A549 (cell line): Measurements from ENCODE around the gene KAT2B. TPM values are rescaled to one million over a fixed set of nuclear protein-coding genes. Genes with fewer than 3 reads are reported as not detected.

Experiments
- ATAC-seq, 2 experiments: fragments of 200-7000 bp in 1 of 2; fragments of >200 bp in 1 of 2; cut with Nextera tagmentation in 1 of 2; cut with Tn5 transposase in 1 of 2; 3 replicates each; pipeline versions ENCODE4 v1.8.0 to v1.9.1; 2018 to 2020; ENCODE audit warnings: mild to moderate bottlenecking in 1 of 2, moderate library complexity in 1 of 2
- CTCF ChIA-PET: fragments of 300-600 bp; sonication (Branson Sonifier 250); formaldehyde crosslinking; extraction: SDS; loops from one replicate; lab custom pipeline; 2021; ENCODE audit warnings: antibody characterized with exemption, inconsistent platforms; lab: Yijun Ruan, JAX
- POLR2A ChIA-PET: fragments of 350-600 bp; formaldehyde crosslinking; extraction: SDS; loops from one replicate; lab custom pipeline; 2021; ENCODE audit warnings: antibody characterized with exemption, inconsistent platforms; lab: Yijun Ruan, JAX
- DNase-seq, 2 experiments: peaks; one replicate each; pipeline versions ENCODE4 v3.0.0 to v3.0.0-alpha.2; 2011 to 2016; ENCODE audit warnings: low read depth in 1 of 2, low spot score in 1 of 2
- FAIRE-seq: peaks from 2 replicates; lab custom pipeline; 2011; peaks lifted over from hg19 to GRCh38; lab: Jason Lieb, UNC
- H3K27ac ChIP-seq, 2 experiments: fragments of >200 bp; sonication (Bioruptor Twin); formaldehyde crosslinking; 3 replicates each; pipeline ENCODE4 v1.5.1; 2016 to 2017
- H3K4me1 ChIP-seq: fragments of >200 bp; sonication (Bioruptor Twin); formaldehyde crosslinking; 3 replicates; pipeline ENCODE4 v1.6.1; 2016
- H3K4me2 ChIP-seq: fragments of >200 bp; sonication (Bioruptor Twin); formaldehyde crosslinking; 3 replicates; pipeline ENCODE4 v1.6.1; 2016
- H3K4me3 ChIP-seq: fragments of >200 bp; sonication (Bioruptor Twin); formaldehyde crosslinking; 3 replicates; pipeline ENCODE4 v1.5.1; 2016
- H3K9me3 ChIP-seq: fragments of >200 bp; sonication (Bioruptor Twin); formaldehyde crosslinking; 3 replicates; pipeline ENCODE4 v1.6.1; 2016
- BHLHE40 ChIP-seq: IDR thresholded peaks from 2 replicates; pipeline ENCODE4 v1.6.1; 2012; ENCODE audit warnings: low read depth, low read length, inconsistent platforms
- CEBPB ChIP-seq, 2 experiments: fragments of >200 bp in 1 of 2; sonication (Bioruptor Twin) in 1 of 2; formaldehyde crosslinking in 1 of 2; IDR thresholded peaks; 2 replicates each; pipeline ENCODE4 v1.6.1; 2012 to 2016
- CHD4 ChIP-seq: fragments of 200-600 bp; sonication (generic); IDR thresholded peaks from 2 replicates; pipeline ENCODE4 v1.6.1; 2016; ENCODE audit warnings: antibody characterized with exemption, mild to moderate bottlenecking, borderline replicate concordance
- EHF ChIP-seq: fragments of 250-450 bp; sonication (Bioruptor Pico); IDR thresholded peaks from 2 replicates; pipeline ENCODE4 v1.5.0; 2020; ENCODE audit warnings: mild to moderate bottlenecking
- EP300 ChIP-seq, 2 experiments: fragments of >200 bp; sonication (Bioruptor Twin); formaldehyde crosslinking; IDR thresholded peaks; 2 replicates in 1 of 2; 3 replicates in 1 of 2; pipeline ENCODE4 v1.6.1; 2016 to 2017
- FOSL2 ChIP-seq, 2 experiments: fragments of 450-650 bp in 1 of 2; fragments of >200 bp in 1 of 2; sonication (Bioruptor Twin) in 1 of 2; formaldehyde crosslinking; IDR thresholded peaks; 2 replicates each; pipeline versions ENCODE4 v1.5.0 to v1.6.1; 2016 to 2020; ENCODE audit warnings: mild to moderate bottlenecking in 1 of 2, moderate library complexity in 1 of 2
- FOXS1 ChIP-seq: fragments of 250-450 bp; sonication (Bioruptor Pico); IDR thresholded peaks from 2 replicates; pipeline ENCODE4 v1.5.0; 2020; ENCODE audit warnings: mild to moderate bottlenecking, moderate library complexity
- HOXB5 ChIP-seq: fragments of 250-450 bp; sonication (Bioruptor Pico); IDR thresholded peaks from 2 replicates; pipeline ENCODE4 v1.5.0; 2020; ENCODE audit warnings: mild to moderate bottlenecking, moderate library complexity
- JUN ChIP-seq, 2 experiments: fragments of >200 bp; sonication (Bioruptor Twin); formaldehyde crosslinking; IDR thresholded peaks; 2 replicates in 1 of 2; 3 replicates in 1 of 2; pipeline ENCODE4 v1.6.1; 2016 to 2017
- JUNB ChIP-seq: fragments of >200 bp; sonication (Bioruptor Twin); formaldehyde crosslinking; IDR thresholded peaks from 2 replicates; pipeline ENCODE4 v1.6.1; 2016
- KDM1A ChIP-seq: fragments of 200-600 bp; sonication (generic); IDR thresholded peaks from 2 replicates; pipeline ENCODE4 v1.6.1; 2016; ENCODE audit warnings: low read depth, mild to moderate bottlenecking
- KDM5A ChIP-seq: fragments of 200-600 bp; sonication (generic); IDR thresholded peaks from 2 replicates; pipeline ENCODE4 v1.6.1; 2016; ENCODE audit warnings: antibody characterized with exemption, mild to moderate bottlenecking
- MAZ ChIP-seq: fragments of 150-350 bp; IDR thresholded peaks from 2 replicates; pipeline ENCODE4 v1.6.1; 2014; ENCODE audit warnings: antibody characterized with exemption, low read depth, low read length, borderline replicate concordance
- POLR2A ChIP-seq: IDR thresholded peaks from 2 replicates; pipeline ENCODE4 v1.6.1; 2012; ENCODE audit warnings: mild to moderate bottlenecking, low read length
- RFX5 ChIP-seq: fragments of 450-650 bp; IDR thresholded peaks from 2 replicates; pipeline ENCODE4 v1.7.1; 2014; ENCODE audit warnings: antibody characterized with exemption, mild to moderate bottlenecking, moderate library complexity
- SMC3 ChIP-seq: fragments of >200 bp; sonication (Bioruptor Twin); formaldehyde crosslinking; IDR thresholded peaks from 3 replicates; pipeline ENCODE4 v1.6.1; 2018; ENCODE audit warnings: inconsistent platforms
- ZFP36 ChIP-seq: fragments of 450-650 bp; IDR thresholded peaks from 2 replicates; pipeline ENCODE4 v1.6.1; 2014; ENCODE audit warnings: borderline replicate concordance; ENCODE audit not compliant: partially characterized antibody
- ZSCAN20 ChIP-seq: fragments of 250-450 bp; sonication (Bioruptor Pico); IDR thresholded peaks from 2 replicates; pipeline ENCODE4 v1.8.0; 2022; ENCODE audit warnings: mild to moderate bottlenecking, moderate library complexity
- WGBS: methylation state at CpG from one replicate; pipeline ENCODE4 v1.1.6; 2017; ENCODE audit errors: missing lambda C conversion rate; 5-methylcytosine and 5-hydroxymethylcytosine counted together
- polyA plus RNA-seq, 4 experiments: library from polyadenylated mRNA; depleted of rRNA in 3 of 4; stranded (reverse); fragments of >200 nt; fragmentation: RNase III in 1 of 4; extraction: RNeasy Plus Mini Kit Qiagen cat#74134 plus additional on column Dnase treatment in 1 of 4; gene quantifications; 2 replicates in 3 of 4; 3 replicates in 1 of 4; pipeline ENCODE4 v1.2.3, GENCODE V29; 2011 to 2017
- TF ChIP-seq, protein P1 (sequence below): fragments of 250-450 bp; sonication (Bioruptor Pico); IDR thresholded peaks from 2 replicates; pipeline ENCODE4 v1.5.0; 2021; ENCODE audit warnings: mild to moderate bottlenecking, moderate library complexity, borderline replicate concordance
- TF ChIP-seq, protein P2 (sequence below): fragments of >200 bp; sonication (Bioruptor Twin); formaldehyde crosslinking; IDR thresholded peaks from 3 replicates; pipeline ENCODE4 v1.6.1; 2016
- TF ChIP-seq, protein P3 (sequence below): fragments of 250-450 bp; sonication (Bioruptor Pico); IDR thresholded peaks from 2 replicates; pipeline ENCODE4 v1.5.0; 2020; ENCODE audit warnings: low read depth, mild to moderate bottlenecking, moderate library complexity

Gene KAT2B
- polyA plus RNA-seq, 2 of the 4 experiments (the other 2 are of a cell fraction) = 7.2 to 11.9 TPM

DNA sequence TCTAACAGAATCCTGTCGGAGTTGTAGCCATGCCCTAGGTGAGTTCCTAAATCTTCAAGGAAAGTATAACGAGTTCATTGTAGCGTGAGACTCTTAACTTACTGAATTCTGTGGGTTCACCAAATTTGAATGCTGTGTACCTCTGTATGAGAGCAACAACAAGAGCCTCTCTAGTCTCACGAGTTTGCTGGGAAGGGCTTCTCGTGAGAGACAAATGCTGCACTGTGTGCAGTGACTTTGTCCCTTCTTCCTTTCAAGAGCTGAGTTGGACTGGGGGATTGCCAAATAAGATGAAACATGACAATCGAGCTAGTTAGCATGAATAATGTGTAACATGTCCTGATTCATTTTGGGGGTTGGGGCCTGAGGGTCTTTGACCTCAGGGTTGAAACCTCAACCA, 32.2 kb downstream of the KAT2B start (continued):
- TF ChIP-seq, protein P1, sequence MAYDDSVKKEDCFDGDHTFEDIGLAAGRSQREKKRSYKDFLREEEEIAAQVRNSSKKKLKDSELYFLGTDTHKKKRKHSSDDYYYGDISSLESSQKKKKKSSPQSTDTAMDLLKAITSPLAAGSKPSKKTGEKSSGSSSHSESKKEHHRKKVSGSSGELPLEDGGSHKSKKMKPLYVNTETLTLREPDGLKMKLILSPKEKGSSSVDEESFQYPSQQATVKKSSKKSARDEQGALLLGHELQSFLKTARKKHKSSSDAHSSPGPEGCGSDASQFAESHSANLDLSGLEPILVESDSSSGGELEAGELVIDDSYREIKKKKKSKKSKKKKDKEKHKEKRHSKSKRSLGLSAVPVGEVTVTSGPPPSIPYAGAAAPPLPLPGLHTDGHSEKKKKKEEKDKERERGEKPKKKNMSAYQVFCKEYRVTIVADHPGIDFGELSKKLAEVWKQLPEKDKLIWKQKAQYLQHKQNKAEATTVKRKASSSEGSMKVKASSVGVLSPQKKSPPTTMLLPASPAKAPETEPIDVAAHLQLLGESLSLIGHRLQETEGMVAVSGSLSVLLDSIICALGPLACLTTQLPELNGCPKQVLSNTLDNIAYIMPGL = no peak
- TF ChIP-seq KDM1A = no peak
- no peak for TF ChIP-seq FOSL2 (IDR thresholded peaks at IDR 0.05)
- TF ChIP-seq FOSL2 (CRISPR knock-in tag; IDR thresholded peaks at IDR 0.05) = no peak
- no peak for TF ChIP-seq POLR2A
- TF ChIP-seq ZSCAN20 = no peak
- TF ChIP-seq, all 56 proteins: peak for 0

DNA sequence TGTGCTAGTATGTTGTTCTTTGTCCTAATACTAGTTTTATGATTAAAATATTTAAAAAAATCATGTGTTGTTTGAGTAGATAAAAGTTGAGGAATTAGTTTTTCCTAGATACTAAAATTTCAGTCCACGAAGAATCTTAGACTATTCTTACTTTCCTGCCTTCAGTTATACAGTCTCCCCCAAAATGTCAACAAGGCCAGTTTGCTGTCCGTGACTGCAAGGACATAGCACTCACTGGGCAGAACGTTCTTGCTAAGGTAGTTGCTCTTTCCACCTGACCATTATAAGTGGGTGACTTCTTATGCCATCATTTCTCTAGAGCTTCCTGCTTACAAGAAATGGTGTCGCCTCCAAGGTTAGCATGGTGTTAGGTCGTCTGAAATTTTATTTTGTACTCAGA, 32.8 kb downstream of the KAT2B start:
- no peak overlapping the region for H3K27ac ChIP-seq
- H3K9me3 ChIP-seq = no peaks in the 10 kb centered on the region
- ATAC-seq = no peak
- POLR2A ChIA-PET = no interaction called here
- H3K4me3 ChIP-seq = no peak overlapping the region
- TF ChIP-seq POLR2A (no peak), KDM5A (no peak), MAZ (no peak), FOSL2 (IDR thresholded peaks at IDR 0.05) (no peak), FOSL2 (CRISPR knock-in tag; IDR thresholded peaks at IDR 0.05) (no peak), ZFP36 (no peak), JUNB (no peak), RFX5 (no peak), HOXB5 (CRISPR knock-in tag) (no peak), CHD4 (no peak), CEBPB (IDR thresholded peaks at IDR 0.05) (no peak), EP300 (IDR thresholded peaks at IDR 0.05) (no peak), SMC3 (no peak), JUN (IDR thresholded peaks at IDR 0.05) (no peak), BHLHE40 (no peak), FOXS1 (CRISPR knock-in tag) (no peak)
- TF ChIP-seq, protein P2, sequence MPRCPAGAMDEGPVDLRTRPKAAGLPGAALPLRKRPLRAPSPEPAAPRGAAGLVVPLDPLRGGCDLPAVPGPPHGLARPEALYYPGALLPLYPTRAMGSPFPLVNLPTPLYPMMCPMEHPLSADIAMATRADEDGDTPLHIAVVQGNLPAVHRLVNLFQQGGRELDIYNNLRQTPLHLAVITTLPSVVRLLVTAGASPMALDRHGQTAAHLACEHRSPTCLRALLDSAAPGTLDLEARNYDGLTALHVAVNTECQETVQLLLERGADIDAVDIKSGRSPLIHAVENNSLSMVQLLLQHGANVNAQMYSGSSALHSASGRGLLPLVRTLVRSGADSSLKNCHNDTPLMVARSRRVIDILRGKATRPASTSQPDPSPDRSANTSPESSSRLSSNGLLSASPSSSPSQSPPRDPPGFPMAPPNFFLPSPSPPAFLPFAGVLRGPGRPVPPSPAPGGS = no peak
- TF ChIP-seq, protein P3, sequence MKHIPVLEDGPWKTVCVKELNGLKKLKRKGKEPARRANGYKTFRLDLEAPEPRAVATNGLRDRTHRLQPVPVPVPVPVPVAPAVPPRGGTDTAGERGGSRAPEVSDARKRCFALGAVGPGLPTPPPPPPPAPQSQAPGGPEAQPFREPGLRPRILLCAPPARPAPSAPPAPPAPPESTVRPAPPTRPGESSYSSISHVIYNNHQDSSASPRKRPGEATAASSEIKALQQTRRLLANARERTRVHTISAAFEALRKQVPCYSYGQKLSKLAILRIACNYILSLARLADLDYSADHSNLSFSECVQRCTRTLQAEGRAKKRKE (CRISPR knock-in tag) = no peak
- H3K4me1 ChIP-seq = peaks cover 14% of the 10 kb centered on the region; the same call in 1 of the 3 replicates
- CTCF ChIA-PET = no interaction called here
- 56% methylated on average over 5 of the region's 5 CpGs for WGBS
- no peak for DNase-seq
- no peak overlapping the region for H3K4me2 ChIP-seq
- no peak for FAIRE-seq

DNA sequence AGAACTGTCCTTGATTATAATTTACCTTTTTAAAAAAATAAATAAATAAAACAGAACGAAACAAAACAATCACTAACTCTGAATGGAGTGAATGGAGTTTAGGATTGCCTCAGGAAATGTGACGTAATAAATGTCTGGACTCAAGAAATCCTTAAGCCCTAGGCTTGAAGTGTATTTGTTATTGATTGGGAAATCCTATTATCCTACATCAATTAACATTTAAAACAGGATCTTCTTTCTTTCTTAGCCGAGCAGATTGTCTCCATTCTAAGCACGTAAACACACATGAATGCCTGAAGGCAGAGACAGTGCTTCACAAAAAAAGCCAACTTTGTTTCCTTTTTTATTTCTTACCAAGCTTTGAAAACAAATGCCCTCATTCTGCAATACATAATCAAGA, 33.4 kb downstream of the KAT2B start:
- Histone ChIP-seq H3K9me3 (no peaks in the 10 kb centered on the region), H3K27ac (no peak overlapping the region), H3K4me2 (no peak overlapping the region), H3K4me3 (no peak overlapping the region), H3K4me1 (0 out of 3 replicates have a peak, but pooled peaks cover 8% of the 10 kb centered on the region)
- DNase-seq = no peak
- ChIA-PET POLR2A (no interaction called here), CTCF (no interaction called here)
- WGBS = 81% methylated on average over 4 of the region's 4 CpGs
- FAIRE-seq = no peak
- ATAC-seq = no peak
- TF ChIP-seq SMC3 = no peak
- TF ChIP-seq JUNB = no peak
- TF ChIP-seq EHF (CRISPR knock-in tag) = no peak
- TF ChIP-seq POLR2A = no peak
- TF ChIP-seq KDM5A = no peak
- TF ChIP-seq ZSCAN20 = no peak
- TF ChIP-seq, all 56 proteins: peak for 0
